Right kidney (tissue), 1 donor: ENCODE data around the gene MT1E.
A peak's percentile ranks its signal among the peaks of the same experiment; 100 is the strongest.
"Not testable (repeated sequence)": the region's sequence is repeated elsewhere in the genome, so short reads cannot be mapped to it uniquely, and the experiment has no call there.

ENCODE experiments used
- DNase-seq: peaks from one replicate; pipeline ENCODE4 v3.0.0-alpha.2; 2016

The MT1E gene

DNA sequence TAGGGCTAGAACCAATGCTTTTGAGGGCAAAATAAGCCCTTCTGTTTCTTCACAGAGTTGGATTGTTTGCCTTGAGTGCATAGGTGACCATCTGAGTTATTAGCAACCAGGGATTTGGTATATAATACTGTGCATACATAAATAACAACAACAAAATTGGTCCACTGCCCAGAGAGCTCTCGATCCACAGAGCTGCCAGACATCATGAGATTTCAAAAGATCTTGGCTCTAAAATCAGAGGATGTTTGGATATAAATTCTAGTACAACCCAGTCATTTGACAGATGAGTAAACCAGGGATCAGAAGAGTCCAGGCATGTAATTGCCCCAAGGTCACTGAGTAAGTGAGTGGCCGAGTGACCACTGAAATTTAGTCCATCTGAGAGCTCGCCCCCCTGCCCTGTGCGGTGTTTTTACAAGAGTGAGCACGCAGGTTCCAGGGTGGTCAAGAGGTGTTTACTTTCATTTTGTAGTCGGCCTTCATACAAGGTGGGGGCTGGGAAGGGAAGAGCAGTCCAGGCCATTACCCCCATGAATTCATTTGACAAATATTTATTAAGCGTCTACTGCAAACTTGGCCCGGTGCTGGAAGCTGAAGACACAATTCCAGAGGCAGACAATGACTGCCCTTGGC is 19.0 kb upstream of the MT1E start:
- DNase-seq = peak; percentile 55

DNA sequence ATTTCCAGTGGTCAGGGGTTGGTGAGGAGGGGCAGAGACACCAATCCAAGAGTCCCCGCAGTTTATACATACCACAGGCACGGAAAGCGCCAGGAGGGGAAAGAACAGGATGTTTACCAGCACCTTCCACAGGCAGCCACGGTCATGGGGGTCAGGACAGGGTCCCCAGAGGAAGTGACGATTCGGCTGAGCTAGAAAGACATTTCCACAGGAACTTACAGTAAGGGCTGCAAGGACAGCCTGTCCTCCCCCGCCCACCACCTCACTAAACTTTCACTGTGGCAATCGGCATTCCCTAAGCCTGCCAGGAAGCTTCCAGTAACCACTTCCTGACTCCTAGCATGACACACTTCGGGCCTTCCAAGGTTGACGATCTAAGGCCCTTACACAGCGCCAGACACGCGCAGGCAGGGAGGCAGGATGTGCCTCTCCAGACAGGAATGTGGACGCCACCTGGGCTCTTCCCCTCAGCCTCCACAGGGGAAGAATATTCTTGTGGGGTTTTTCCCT is 18.4 kb upstream of the MT1E start:
- peak; percentile 59 for DNase-seq

DNA sequence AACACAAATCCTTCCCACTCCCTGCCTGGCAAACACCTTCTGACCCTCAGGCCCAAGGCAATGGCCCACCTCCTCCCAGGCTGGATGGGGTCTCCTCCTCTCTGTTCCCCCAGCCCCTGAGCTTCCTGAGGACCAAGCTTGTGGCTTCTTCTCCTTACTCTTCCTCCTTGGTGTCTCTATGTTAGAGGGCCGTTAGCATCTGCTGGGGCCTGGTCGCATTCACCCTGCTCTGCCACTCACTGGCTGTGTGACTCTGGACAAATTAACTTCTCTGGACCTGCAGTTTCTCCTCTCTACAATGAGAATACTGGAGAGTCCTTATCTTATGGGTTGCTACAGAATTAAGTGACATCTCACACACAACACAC is 17.9 kb upstream of the MT1E start:
- DNase-seq = no peak

DNA sequence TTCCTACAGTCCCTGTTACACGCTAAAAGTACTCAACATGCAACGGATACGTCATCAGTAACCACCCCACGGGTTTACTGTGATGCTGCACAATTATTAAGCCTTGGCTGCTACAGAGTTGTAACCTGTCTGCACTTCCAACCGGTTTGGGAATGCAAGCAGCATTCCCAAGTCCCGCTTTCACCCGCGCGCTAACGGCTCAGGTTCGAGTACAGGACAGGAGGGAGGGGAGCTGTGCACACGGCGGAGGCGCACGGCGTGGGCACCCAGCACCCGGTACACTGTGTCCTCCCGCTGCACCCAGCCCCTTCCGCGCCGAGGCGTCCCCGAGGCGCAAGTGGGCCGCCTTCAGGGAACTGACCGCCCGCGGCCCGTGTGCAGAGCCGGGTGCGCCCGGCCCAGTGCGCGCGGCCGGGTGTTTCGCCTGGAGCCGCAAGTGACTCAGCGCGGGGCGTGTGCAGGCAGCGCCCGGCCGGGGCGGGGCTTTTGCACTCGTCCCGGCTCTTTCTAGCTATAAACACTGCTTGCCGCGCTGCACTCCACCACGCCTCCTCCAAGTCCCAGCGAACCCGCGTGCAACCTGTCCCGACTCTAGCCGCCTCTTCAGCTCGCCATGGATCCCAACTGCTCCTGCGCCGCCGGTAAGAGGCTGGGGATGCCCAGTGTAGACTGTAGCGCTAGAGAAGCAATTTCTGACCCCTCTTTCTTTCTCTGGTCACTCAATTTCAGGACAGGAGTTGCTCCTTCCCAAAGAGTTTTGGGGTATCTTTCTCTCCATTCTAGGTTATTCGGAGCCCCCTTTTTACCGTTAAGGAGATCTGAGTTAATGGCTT is 17.3 kb upstream of the MT1E start, which contains the start of gene MT2A:
Gene MT2A, plus strand, starts transcription at position 542 of the 833 bp plus-strand sequence. Its CDS starts 72 bp downstream, at position 614.
- DNase-seq = peak; percentile 87

DNA sequence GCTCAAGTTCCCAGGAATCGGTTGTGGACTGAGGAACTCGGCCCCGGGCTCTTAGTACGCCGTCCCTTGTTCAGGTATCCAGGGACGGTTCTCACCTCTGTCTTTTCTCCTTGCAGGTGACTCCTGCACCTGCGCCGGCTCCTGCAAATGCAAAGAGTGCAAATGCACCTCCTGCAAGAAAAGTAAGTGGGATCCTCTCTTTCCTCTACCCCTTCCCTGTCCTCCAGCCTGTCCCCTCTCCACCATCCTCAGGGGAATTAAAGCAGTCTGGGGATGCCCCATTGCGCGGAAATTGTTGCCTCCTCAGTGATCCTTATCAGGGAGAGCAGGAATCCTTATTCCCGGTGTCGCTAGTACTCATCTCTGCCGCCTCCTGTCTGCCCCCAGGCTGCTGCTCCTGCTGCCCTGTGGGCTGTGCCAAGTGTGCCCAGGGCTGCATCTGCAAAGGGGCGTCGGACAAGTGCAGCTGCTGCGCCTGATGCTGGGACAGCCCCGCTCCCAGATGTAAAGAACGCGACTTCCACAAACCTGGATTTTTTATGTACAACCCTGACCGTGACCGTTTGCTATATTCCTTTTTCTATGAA is 16.6 kb upstream of the MT1E start:
- no peak for DNase-seq

DNA sequence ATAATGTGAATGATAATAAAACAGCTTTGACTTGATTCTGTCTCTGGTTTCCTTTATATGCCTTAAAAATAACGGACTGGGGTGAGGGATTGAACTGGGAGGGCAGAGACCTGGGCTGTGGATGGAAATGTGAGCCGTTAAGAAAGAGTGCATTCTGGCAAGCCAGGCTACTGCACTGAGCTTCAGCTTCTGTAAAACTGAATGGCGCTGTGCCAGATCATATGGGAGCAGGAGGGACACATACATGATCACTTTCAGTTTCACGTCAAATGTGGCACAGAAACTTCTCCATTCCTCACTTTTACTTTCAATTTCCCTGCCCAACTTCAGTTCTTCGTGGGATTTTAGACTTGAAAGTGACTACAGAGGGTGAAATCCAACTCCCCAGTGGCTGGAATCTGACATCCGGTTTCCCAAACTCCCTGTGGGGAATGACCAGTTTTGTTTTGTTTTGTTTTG is 16.1 kb upstream of the MT1E start:
- DNase-seq = peak; percentile 60

DNA sequence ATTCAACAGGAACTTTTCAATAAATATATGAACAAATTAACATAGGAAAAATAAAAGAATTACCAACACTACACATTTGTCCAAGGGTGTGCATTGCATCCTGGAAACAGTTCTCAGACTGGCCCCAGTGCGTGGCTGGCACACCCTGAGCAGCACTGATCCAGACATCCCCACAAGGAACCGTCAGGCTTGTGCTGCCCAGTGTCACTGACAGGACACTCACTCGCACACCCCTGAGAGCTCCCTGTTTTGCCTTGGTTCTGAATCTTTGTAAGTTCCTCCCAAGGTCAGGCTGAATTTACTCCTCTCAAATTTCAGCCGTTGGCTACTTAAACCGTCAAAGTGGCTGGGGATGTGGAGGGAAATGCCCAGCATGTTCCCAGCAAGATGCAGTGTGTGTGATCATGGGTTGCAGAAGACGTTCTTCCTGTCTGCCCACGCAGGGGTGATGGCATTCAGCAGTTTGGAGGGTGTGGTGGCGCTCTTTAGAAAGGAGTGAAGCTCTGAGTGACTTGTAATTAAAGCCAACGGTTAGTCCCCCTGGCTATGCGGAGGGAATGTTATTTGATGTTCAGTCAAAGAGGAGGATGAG is 15.5 kb upstream of the MT1E start:
- DNase-seq = no peak

DNA sequence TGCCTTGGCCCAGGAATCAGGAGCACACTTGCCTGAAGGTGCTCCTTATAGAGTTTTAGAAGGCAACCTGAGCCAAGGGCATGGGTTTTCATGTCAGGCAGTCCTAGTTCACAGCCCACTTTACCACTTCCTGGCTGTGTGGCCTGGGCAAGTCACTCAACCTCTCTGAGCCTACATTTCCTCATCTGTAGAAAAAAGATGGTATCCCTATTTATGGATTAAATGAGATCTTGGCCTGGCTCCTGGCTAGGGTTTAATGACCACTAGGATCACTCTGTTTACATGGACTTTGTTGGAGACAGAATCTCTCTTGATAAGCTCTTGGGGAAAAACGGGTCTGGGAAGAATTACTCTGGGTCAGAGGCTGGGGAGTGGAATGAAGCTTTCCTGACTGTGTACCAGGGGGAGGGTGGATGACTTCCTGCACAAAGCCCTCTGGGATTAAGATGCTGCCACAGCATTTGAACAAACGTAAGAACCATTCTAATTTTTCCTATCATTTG is 14.9 kb upstream of the MT1E start:
- DNase-seq = no peak

DNA sequence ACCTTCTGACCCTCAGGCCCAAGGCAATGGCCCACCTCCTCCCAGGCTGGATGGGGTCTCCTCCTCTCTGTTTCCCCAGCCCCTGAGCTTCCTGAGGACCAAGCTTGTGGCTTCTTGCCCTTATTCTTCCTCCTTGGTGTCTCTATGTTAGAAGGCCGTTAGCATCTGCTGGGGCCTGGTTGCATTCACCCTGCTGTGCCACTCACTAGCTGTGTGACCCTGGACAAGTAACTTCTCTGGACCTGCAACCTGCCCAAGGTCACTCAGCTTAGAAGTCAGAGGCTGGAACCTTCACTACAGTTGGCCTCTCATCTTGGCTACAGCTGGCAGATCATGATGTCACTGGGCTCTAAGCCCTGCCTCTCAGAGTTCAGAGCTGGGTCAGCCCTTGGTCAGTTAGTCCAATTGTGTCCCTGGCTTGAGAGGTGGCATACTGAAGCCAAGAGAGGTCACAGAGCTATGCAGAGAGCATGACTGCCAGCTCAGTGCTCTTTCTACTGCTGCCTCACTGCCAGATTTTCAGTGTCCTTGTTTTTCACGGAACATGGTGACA is 14.2 kb upstream of the MT1E start:
- DNase-seq = no peak

DNA sequence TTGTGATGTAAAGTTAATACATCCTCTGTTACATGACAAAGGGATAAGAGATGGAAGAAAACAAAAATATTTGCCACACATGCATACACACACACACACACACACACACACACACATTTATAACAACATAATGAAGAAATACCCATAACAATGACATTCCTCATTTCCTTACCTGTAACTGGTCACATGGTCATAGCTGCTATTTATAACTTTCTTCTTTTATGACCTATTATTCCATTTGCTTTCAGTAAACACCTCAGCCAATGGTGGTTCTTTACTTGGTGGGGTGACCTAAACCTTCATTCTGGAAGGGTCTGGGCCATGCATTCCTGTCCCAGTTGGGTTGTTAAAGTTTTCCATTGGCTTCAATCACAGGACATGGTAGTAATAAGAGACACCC is 11.9 kb upstream of the MT1E start:
- DNase-seq = no peak

DNA sequence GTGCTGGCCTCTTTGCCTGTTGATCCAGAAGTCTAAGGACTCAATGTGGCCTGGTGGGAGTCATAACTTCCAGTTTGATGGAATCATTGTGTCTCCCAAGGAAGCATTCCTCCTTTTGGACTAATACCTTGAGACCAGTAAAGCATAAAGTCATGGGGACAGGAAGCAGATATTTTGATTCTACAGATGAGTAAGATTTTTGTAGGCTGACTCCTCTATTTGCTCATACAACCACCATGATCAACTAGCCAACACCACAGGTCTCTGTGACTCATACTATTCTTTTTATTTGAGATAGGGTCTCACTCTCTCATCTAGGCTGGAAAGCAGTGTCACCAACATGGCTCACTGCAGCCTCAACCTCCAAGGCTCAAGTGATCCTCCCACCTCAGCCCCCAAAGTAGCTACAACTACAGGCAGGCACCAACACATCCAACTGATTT is 11.0 kb upstream of the MT1E start:
- no peak for DNase-seq

DNA sequence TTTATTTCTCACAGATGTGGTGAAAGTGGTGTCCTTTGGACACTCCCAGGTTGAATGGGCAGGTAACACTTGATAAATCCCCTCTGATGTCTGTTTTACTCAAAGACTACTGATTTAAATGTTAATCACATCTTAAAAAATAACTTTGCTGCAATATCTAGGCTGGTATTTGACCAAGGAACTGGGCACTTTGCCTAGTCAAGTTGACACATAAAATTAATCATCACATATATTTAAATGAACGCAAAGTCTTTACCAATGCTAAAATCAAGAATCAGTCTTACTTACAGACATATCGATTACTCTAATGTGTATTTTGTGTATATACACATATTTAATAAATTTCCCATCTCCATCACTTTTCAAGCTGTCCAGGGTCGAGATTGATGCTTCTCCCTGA is 10.2 kb upstream of the MT1E start:
- no peak for DNase-seq

DNA sequence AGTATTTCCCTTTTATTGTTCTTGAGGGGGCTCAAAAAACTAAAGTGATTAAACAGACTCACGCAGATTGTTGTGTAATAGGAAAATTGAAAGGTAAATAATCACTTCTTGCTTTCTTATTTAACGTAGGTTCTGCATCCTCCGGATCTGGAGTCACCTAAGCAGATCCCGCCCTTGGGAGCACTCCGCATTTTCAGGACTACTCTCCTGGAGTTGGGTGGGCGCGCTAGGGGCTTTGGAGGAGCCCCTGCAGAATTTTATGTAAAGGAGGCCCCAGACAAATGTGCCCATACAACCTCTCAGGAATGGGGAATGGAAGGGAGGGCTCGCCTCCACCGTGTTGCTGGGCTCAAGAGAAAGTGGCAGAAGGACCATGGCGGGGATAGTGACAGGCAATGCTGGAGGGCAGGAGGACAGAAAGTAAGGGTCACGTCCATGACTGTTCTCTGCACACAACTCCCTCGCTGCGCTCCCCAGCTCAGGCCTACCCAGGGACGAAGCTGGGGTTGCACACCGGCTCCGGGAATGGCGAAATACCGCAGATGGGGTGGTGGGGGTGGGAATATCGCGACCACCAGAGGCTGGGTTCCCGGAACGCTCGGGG is 8.9 kb upstream of the MT1E start:
- DNase-seq = no peak

DNA sequence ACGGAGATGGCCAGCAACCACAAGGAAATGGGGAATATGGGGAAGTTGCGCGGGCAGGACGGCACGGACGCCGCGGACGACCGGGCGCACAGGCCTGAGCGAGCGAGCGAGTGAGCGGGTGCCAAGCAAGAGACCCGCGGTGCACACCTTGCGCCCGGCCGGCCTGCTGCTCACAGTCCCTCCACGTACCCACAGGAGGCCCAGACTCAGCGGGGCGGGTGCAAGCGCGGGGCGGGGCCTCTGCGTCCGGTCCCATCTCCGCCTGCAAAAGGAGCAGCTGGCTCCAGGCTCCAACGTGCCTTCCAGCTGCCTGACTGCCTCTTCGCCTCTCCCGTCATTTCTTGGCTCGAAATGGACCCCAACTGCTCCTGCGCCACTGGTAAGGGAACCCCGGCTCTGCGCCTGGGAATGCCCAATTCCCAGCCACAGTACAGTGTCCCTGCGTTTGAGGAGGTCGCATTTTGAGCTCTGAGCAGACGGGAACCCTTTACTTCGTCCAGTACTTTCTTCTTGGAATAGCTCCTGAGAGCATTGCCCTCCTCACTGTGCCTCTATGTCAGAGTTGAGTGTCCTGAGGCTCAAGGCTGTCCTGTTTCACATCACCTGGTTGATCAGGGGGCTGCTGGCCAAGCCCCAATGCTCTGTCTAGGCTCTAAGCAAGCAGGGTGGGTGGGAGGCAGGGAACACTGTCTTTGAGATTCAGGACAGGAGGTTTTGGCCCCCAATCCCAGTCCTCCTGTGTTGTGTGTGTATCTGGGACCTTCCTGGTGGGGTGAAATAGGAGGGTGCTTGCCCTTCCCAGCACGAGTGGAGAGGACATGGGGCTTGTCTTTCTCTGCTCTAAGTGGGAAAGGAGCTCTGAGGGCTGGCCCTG is 8.1 kb upstream of the MT1E start:
- DNase-seq = peak; percentile 61

DNA sequence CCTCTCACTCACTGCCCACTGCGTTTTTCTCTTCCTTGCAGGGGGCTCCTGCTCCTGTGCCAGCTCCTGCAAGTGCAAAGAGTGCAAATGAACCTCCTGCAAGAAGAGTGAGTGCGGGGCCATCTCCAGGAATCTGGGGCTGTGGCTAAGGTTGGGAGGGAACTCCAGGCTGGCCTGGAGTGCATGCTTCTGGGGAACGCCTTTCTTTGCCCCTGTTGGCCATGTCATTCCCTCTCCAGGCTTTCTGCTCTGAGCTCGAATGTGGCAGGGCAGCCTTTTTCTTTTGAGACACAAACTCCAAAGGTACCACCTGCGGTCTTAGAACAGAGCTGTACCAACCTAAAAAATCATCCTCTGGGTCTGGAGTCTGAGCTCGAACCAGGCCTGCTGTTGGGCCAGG is 7.4 kb upstream of the MT1E start:
- no peak for DNase-seq

DNA sequence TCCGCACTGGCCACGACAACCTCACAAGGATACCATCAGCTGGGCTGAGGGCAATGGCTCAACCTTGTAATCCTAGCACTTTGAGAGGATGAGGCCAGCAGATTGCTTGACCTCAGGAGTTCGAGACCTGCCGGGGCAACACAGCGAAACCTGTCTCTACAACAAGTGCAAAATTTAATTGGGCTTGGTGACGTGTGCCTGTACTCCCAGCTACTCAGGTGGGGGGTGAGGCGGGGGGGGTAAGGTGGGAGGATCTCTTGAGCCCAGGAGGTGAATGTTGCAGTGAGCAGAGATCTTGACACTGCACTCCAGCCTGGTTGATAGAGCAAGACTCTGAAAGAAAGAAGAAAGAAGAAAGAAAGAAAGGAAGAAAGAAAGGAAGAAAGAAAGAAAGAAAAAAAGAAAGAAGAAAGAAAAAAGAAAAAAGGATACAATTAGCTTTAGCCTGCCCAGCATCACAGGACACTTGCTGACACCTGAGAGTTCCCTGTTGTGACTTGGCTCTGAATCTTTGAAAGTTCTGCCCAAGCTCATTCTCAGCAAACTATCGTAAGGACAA is 5.2 kb upstream of the MT1E start:
- no peak for DNase-seq

DNA sequence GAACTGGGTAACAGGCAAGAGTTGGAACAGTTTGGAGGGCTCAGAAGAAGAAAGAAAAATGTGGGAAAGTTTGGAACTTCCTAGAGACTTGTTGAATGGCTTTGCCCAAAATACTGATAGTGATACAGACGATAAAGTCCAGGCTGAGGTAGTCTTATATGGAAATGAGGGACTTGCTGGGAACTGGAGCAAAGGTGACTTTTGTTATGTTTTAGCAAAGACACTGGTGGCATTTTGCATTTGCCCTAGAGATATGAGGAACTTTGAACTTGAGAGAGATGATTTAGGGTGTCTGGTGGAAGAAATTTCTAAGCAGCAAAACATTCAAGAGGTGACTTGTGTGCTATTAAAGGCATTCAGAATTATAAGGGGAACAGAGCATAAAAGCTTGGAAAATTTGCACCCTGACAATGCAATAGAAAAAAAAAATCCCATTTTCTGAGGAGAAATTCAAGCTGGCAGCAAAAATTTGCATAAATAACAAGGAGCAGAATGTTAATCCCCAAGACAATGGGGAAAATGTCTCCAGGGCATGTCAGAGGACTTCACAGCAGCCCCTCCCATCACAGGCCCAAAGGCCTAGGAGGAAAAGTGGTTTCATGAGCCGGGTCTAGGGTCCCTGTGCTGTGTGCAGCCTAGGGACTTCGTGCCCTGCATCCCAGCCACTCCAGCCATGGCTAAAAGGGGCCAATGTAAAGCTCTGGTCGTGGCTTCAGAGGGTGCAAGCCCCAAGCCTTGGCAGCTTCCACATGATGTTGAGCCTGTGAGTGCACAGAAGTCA is 3.7 kb upstream of the MT1E start:
- not testable (repeated sequence) for DNase-seq

DNA sequence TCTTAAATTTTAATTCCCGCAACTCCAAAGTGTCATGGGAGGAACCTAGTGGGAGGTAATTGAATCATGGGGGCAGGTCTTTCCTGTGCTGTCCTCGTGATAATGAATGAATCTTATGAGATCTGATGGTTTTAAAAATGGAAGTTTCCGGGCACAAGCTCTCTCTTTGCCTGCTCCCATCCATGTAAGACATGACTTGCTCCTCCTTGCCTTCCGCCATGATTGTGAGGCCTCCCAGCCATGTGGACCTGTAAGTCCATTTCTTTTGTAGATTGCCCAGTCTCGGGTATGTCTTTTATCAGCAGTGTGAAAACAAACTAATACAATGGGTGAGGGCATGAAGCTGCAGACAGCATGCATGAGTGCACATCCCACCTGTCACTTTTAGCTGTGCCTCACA is 2.4 kb upstream of the MT1E start:
- not testable (repeated sequence) for DNase-seq

DNA sequence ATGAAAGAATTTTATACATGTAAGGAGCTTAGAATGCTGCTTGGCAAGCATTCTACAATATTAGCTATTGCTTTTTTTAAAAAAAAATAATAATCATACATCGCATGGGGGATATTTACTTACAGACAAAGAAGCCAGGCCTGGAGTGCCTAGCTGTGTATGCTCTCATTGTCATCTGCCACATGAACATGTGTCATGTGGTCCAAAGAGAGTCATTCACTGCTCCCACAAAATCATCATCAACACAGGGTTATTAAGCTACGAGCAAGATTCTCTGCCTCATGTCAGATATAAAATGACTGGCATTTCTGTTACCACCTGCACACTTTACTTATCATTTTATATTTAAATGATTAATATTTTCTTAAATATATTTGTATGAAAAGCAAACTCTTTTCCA is 1.9 kb upstream of the MT1E start:
- no peak for DNase-seq
